Ureter (tissue), 1 donor: Measurements from ENCODE around the gene VPS35L. TPM values are rescaled to one million over a fixed set of nuclear protein-coding genes. Genes with fewer than 3 reads are reported as not detected.
"Not testable (repeated sequence)": the region's sequence is repeated elsewhere in the genome, so short reads cannot be mapped to it uniquely, and the experiment has no call there.

Experiments used
- DNase-seq: peaks from one replicate; pipeline ENCODE4 v3.0.0-alpha.2; 2020; ENCODE audit warnings: low spot score
- total RNA-seq: library from RNA; stranded (reverse); gene quantifications from one replicate; pipeline ENCODE4 v1.2.4, GENCODE V29; 2023
- donor health status: DM: yes; HTN: yes; CAD: no.

VPS35L gene
- total RNA-seq, 1 donor from 2014 or later = 76.4 TPM

DNA sequence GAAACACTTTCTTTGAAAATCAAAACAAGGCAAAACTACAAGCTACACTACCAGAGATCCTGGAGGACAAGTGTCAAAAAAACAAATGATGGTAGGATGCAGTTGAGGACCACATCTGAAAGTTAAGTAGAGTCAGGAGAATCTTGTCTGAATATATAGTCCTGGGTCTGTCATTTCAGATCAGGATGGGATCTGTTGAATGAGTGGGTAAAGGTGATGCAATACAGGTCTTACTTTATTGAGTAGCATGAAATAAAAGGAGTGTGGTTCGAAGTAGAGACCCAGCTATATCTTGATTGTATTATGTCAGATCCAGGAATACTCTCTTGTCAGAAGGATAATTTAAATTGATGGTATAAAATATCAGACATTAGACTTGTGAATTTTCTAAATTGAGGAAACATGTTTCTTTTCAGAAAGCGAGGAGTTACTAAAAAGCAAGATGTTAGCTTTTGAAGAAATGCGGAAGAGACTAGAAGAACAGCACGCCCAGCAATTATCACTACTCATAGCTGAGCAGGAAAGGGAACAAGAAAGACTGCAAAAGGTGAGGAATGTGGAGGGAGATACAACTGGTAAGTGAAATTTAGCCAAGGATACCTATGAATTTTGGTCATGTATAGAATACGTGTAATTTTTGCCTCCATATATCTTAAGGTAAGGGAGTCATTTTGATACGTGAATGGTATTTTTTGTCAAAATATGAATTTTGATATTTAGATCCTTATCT is 15.1 kb upstream of the VPS35L start:
- no peak for DNase-seq

GRCh38 chr16:19542138-19542821 is 13.2 kb upstream of the VPS35L start:
- no peak for DNase-seq

- not testable (repeated sequence) for DNase-seq
Observed at GRCh38 chr16:19543278-19543996, 12.1 kb upstream of the VPS35L start.

- no peak for DNase-seq
Observed at GRCh38 chr16:19548144-19548543, 7.4 kb upstream of the VPS35L start.

DNA sequence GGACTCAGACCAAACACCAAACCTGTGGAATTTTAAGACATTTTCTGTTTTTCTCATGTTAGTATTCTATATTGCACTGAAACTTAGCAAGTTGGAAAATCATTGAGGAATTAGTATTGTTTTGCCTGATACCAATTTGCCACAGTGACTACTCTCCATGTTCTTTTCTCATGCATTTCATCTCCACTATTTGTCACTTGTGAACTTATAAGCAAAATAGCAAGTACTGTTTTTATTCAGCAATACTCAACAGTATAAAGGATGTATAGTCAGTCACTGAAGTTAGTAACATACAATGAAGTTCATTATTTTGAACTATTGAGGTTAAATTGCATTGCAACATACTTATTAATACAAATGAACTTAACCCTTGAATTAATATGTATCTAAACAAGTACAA is 5.8 kb upstream of the VPS35L start:
- DNase-seq = no peak

DNA sequence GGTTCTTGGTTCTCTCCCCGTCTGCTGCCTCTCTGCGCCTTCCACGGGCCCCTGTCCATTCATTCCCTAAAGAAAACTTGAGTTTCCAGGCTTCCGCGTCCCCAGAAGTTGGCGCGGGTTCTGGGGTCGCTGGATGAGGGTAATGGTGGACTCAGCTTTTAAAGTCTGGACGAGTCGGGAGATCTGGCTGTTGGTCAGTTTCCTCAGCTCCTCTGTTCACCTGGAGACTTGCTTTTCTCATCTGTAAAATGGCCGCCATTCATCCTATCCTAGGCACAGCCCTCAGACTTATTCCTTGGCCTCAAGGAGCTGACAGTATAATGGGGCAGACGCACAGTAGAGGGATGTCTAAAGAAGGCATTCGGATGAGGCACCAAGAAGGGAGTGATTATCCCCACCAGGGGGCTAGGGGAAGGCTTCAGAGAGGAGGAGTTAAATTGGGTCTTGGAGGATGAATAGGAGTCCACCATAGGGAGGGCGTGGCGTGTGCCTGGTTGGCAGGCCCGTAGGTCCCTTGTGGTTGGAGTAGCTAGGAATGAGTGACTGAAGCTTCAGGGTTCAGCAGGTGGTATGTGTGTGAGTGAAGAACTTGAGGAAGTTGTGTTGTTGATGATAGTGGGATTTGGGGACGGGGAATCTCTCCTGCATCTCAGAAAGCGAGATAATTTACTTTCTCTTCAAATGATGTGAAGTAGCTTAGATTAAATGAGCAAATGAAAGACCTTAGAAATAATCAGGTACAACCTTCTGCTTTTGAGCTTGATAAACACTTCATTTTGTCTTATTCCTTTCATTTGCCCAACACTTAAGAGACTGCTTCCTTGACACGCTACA is 652 bp downstream of the VPS35L start:
- no peak for DNase-seq

- DNase-seq = no peak
Observed at GRCh38 chr16:19559242-19559910, 3.9 kb downstream of the VPS35L start.

DNA sequence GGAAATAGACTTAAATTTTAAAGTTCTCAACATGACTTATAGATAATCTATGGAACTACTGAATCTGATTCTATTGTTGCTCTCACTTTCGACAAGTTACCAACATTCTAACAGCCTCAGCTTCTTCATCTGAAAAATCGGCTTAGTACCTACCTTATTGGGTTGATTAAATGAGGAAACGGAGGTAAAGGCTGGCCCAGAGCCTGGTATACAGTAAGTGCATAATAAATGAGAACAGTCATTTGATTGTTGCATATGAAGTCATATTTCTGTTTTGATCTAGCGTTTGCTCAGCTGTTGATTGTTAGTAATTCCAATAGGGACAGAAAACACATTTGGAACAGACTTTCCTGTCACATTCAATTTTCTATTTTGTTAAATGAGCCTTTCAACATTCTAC is 4.6 kb downstream of the VPS35L start:
- DNase-seq = no peak

- no peak for DNase-seq
Observed at GRCh38 chr16:19563377-19563776, 7.9 kb downstream of the VPS35L start.

GRCh38 chr16:19566362-19566761 is 10.9 kb downstream of the VPS35L start:
- DNase-seq = no peak

DNA sequence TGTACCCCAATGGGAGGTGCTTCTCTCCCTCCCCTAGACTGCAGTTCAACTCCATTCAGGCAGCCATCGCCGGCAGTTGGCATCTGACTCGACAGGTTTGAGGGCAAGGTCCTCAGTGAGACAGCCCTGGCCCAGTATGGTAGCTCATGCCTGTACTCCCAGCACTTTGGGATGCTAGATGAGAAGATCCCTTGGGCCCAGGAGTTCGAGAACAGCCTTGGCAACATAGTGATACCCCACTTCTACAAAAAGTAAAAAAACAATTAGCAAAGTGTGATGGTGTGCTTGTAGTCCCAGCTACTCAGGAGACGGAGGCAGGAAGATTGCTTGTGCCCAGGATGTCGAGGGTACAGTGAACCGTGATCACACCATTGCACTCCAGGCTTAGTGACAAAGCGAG is 12.1 kb downstream of the VPS35L start:
- no peak for DNase-seq

DNA sequence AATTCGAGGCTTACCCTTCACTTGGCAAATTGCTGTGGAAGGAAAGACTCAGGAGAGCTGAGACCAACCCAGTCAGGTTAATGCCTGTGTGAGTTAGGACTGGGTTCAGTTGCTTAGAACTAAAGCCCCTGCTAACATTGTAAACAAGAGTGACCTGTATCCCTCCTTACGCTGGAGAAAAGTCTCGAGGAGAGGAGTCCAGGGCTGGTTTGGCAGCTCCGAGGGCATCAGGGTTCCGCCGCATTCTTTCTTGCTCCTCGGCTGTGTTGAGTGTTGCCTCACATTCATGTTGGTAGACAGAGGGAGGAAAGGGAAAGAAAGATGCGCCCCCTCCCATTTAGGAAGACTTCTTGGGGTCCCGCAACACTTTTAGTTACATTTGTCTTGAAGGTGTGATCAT is 18.5 kb downstream of the VPS35L start:
- no peak for DNase-seq

DNA sequence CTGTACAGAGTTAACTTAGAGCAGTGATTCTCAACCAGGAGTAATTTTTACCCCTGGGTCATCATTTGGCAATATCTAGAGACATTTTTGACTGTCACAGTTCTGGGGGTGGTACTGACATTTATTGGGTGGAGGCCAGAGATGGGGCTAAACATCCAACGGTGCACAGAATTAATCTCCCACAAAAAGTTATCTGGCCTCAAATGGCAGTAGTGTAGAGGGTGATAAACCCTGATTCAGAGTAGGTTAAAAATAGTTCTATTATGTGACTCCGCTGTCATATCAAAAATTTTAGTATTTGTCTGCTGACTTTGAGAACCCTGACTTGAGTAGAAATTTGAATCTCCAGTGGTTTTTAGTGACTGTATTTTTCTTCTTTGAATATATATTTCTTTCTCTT is 19.1 kb downstream of the VPS35L start:
- DNase-seq = no peak

DNA sequence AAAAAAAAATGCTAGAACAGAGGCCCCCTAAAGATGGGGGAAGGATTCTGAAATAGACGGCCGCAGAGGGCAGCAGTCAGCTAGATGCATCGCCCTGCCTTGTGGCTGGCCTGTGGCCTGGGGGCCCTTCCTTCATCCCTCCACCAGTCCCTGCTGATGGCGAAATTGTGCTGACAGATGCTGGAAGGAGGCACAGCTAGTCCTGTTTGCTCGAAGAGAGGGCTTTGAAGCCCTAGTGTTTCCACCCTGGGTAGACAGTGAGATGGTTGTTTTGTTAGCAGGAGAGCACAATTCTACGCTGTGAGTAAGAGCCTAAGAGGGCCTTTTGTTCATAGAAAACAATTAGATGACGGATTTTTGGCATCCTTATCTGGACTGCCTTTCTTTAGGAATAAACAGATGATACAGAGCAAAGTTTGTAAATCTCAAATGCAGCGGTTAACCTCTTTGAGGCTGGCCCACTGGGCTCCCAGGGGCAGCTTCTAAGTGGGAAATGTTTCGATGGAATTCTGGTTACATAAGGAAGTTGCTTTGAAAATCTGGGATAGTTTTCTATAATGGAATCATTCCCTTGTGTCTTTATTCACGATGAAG is 23.0 kb downstream of the VPS35L start:
- no peak for DNase-seq

- no peak for DNase-seq
Observed at GRCh38 chr16:19582050-19582831, 26.7 kb downstream of the VPS35L start.

- DNase-seq = no peak
Observed at GRCh38 chr16:19583665-19584300, 28.3 kb downstream of the VPS35L start.

- no peak for DNase-seq
Observed at GRCh38 chr16:19588661-19589060, 33.2 kb downstream of the VPS35L start.

GRCh38 chr16:19589106-19589505 is 33.6 kb downstream of the VPS35L start:
- no peak for DNase-seq

DNA sequence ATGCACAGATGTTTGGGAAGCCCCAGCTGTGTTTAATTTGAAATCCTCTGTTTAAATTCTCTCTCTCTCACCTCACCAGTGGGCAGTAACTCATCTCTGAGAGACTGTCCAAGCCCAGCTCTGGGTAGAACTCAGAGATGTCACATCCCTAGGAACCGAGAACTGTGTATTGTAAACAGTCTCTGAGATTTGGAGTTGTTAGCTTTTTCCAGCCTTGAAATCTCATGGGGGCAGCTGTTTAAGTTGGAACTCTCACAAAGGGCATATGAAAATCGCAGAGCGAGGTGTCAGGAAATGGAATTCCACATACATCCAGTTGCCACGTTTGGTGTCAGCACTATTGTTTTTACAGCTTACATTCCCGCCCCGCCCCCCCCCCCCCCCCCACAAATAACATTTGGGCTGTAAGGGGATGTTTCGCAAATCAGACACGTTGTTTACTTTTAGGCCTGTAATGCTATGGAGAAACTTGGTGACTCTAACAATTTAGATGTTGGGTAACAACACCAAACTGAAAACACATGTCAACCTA is 34.3 kb downstream of the VPS35L start:
- no peak for DNase-seq
